Activated B cell treated with CpG ODN at 0.5 μM for 24 hours (primary cell): Measurements from ENCODE around the gene DLEC1. TPM values are rescaled to one million over a fixed set of nuclear protein-coding genes. Genes with fewer than 3 reads are reported as not detected.
"Not testable (repeated sequence)": the region's sequence is repeated elsewhere in the genome, so short reads cannot be mapped to it uniquely, and the experiment has no call there.

Experiments used
- ATAC-seq: fragments of 200-7000 bp; cut with Tn5 transposase; one replicate; pipeline ENCODE4 v1.10.0; 2021; ENCODE audit warnings: low read depth, mild to moderate bottlenecking, moderate library complexity
- CTCF ChIA-PET: fragments of 350-600 bp; sonication (Branson Sonifier 250); formaldehyde crosslinking; loops from one replicate; lab custom pipeline; 2021; ENCODE audit warnings: antibody characterized with exemption; lab: Charles Lee
- POLR2A ChIA-PET: fragments of 350-600 bp; sonication (Branson Sonifier 250); formaldehyde crosslinking; loops from one replicate; lab custom pipeline; 2021; ENCODE audit warnings: antibody characterized with exemption; lab: Charles Lee
- DNase-seq: peaks from one replicate; pipeline ENCODE4 v3.0.0; 2022
- H3K27ac Mint-ChIP-seq: one replicate; pipeline ENCODE4 v1.8.0; 2020; ENCODE audit warnings: mixed read lengths
- H3K27me3 Mint-ChIP-seq: one replicate; pipeline ENCODE4 v1.8.0; 2021; ENCODE audit warnings: mixed read lengths
- H3K36me3 Mint-ChIP-seq: one replicate; pipeline ENCODE4 v1.8.0; 2021; ENCODE audit warnings: low read depth, mixed read lengths
- H3K4me1 Mint-ChIP-seq: one replicate; pipeline ENCODE4 v1.8.0; 2021; ENCODE audit warnings: mixed read lengths
- H3K4me3 Mint-ChIP-seq: one replicate; pipeline ENCODE4 v1.8.0; 2020; ENCODE audit warnings: mild to moderate bottlenecking, mixed read lengths
- H3K9me3 Mint-ChIP-seq: one replicate; pipeline ENCODE4 v1.8.0; 2020; ENCODE audit warnings: mixed read lengths
- intact Hi-C: fragments of 100-400 bp; cut with micrococcal nuclease; formaldehyde crosslinking; loops from one replicate; pipeline ENCODE4 v1.15.1; 2024
- total RNA-seq: library from RNA; stranded (reverse); gene quantifications from 2 replicates; pipeline ENCODE4 v1.2.3, GENCODE V29; 2022
- TF ChIP-seq, protein P1 (sequence below): fragments of 200-600 bp; IDR thresholded peaks from one replicate; pipeline ENCODE4 v1.8.0; 2022; ENCODE audit warnings: antibody characterized with exemption, mild to moderate bottlenecking

Gene DLEC1
- total RNA-seq, 1 donor from 2014 or later: 0.11 TPM

DNA sequence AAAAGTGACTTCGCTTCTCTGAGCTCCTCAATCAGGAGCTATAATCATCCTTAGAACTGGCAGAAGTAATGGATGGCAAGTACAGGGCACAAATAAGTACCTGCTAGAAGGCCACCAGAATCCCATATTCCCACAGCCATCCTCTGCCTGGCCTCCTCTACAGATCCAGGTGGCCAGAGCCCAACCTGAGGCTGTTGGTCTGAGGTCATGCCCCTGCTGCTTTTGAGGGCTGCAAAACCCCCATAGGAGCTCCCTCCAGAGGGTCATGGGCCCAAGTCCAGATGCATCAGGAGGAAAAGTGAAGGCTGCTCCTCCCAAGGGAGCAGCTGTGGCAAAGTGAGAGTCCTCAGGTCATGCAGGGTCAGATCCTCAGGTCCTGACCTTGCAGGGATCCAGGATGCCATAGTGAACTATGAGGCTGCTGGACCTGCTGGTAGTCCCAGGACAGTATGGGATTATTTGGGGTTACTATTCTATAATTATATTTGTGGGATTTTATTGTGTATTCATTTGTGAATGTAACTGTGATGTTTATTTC, 6.6 kb upstream of the DLEC1 start:
- no peak overlapping the region for H3K27ac Mint-ChIP-seq

DNA sequence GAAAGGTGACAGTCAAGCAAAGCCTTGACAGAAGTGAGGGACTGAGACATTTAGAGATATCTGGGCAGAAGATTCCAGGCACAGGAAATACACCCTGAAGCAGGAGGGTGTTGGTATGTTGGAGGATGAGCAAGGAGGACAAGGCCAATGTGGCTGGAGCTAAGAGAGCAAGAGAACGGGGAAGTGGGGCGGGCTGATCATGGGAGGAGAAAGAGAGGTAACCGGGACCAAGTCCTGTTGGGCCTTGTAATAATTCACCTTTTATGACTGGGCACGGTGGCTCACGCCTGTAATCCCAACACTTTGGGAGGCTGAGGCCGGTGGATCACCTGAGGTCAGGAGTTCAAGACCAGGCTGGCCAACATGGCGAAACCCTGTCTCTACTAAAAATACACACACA, 5.4 kb upstream of the DLEC1 start:
- peaks cover 22% of the 10 kb centered on the region for H3K27me3 Mint-ChIP-seq
- H3K27ac Mint-ChIP-seq: not testable (repeated sequence)

More for the DNA sequence above, 6.6 kb upstream of the DLEC1 start:
- no peaks in the 10 kb centered on the region for H3K9me3 Mint-ChIP-seq
- TF ChIP-seq, protein P1, sequence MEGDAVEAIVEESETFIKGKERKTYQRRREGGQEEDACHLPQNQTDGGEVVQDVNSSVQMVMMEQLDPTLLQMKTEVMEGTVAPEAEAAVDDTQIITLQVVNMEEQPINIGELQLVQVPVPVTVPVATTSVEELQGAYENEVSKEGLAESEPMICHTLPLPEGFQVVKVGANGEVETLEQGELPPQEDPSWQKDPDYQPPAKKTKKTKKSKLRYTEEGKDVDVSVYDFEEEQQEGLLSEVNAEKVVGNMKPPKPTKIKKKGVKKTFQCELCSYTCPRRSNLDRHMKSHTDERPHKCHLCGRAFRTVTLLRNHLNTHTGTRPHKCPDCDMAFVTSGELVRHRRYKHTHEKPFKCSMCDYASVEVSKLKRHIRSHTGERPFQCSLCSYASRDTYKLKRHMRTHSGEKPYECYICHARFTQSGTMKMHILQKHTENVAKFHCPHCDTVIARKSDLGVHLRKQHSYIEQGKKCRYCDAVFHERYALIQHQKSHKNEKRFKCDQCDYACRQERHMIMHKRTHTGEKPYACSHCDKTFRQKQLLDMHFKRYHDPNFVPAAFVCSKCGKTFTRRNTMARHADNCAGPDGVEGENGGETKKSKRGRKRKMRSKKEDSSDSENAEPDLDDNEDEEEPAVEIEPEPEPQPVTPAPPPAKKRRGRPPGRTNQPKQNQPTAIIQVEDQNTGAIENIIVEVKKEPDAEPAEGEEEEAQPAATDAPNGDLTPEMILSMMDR: no peak
- peaks cover 8% of the 10 kb centered on the region for H3K4me1 Mint-ChIP-seq
- no peak overlapping the region for H3K4me3 Mint-ChIP-seq
- DNase-seq (no peak), ATAC-seq (no peak)
- ChIA-PET POLR2A (no interaction called here), CTCF (no interaction called here)
- intact Hi-C loops: no loop called here
- H3K36me3 Mint-ChIP-seq: no peaks in the 10 kb centered on the region
- peaks cover 24% of the 10 kb centered on the region for H3K27me3 Mint-ChIP-seq

DNA sequence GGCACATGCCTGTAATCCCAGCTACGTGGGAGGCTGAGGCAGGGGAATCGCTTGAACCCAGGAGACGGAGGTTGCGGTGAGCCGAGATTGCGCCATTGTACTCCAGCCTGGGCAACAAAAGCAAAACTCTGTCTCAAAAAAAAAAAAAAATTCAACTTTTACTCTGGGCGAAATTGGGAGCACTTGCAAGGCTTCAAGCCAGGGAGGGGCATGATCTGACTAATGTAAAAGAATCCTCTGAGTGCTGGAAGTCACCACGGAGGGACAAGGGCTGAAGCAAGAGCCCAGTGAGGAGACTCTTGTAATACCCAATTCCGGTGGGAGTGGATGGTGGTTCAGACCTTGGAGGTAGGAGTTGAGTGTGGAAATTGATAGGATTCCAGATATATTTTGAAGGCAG, 4.7 kb upstream of the DLEC1 start:
- CTCF ChIA-PET: interaction anchor here (0.5 kb wide), 1 partner anchor 1222 kb away, joined by 3 read pairs; no protein-coding TSS in a partner anchor
- H3K4me3 Mint-ChIP-seq, POLR2A ChIA-PET, H3K36me3 Mint-ChIP-seq, ATAC-seq, H3K9me3 Mint-ChIP-seq, intact Hi-C loops, DNase-seq, H3K27ac Mint-ChIP-seq: not testable (repeated sequence)
- Mint-ChIP-seq H3K27me3 (peaks cover 22% of the 10 kb centered on the region), H3K4me1 (peaks cover 15% of the 10 kb centered on the region)

More for the DNA sequence above, 5.4 kb upstream of the DLEC1 start:
- H3K4me3 Mint-ChIP-seq, ATAC-seq, POLR2A ChIA-PET, H3K9me3 Mint-ChIP-seq, intact Hi-C loops, H3K36me3 Mint-ChIP-seq, CTCF ChIA-PET, H3K4me1 Mint-ChIP-seq, DNase-seq: not testable (repeated sequence)

DNA sequence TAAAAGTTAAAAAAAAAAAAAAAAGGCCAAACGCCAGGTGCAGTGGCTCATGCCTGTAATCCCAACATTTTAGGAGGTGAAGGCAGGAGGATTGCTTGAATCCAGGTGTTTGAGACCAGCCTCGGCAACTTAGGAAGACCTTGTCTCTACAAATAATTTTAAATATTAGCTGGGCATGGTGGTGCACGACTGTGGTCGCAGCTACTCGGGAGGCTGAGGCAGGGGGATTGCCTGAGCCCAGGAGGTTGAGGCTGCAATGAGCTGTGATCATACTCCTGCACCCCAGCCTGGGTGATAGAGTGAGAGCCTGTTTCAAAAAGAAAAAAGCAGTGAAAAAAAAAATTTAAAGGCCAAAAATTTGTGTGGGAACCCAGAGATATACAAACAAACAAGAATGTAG, 2.7 kb upstream of the DLEC1 start:
- no peaks in the 10 kb centered on the region for H3K36me3 Mint-ChIP-seq
- DNase-seq (no peak), ATAC-seq (no peak)
- POLR2A ChIA-PET: interaction anchor here (0.7 kb wide), 2 partner anchors 168 to 184 kb away, joined by 6 to 14 read pairs; no protein-coding TSS in a partner anchor
- TF ChIP-seq, protein P1: no peak
- peaks cover 21% of the 10 kb centered on the region for H3K4me1 Mint-ChIP-seq
- intact Hi-C loops: loop anchor here (5.0 kb wide), 1 partner anchor 1016 kb away; the partner anchor contains the start of genes SCN11A and WDR48
- no peak overlapping the region for H3K4me3 Mint-ChIP-seq
- CTCF ChIA-PET: no interaction called here
- no peaks in the 10 kb centered on the region for H3K9me3 Mint-ChIP-seq
- H3K27ac Mint-ChIP-seq: no peak overlapping the region
- H3K27me3 Mint-ChIP-seq: peaks cover 15% of the 10 kb centered on the region

DNA sequence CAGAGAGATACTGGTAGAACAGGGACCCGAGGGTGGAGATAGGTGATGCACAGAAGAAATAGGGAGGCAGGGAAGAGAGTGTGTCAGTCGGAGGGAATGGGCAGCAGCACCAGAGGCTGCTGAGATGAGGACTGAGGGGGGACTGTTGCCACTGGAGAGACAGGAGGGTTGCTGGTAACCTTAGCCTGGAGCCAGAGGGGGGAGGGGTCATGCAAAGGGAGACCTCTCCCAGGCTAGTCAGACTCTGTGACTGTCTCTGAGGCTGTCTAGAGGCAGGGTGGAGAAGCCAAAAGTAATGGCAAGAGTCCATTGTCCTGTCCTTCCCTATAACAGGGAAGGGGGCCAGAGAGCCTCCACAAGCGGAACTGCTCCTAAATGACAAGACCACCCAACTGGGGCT, 2.1 kb upstream of the DLEC1 start:
- TF ChIP-seq, protein P1: no peak
- no peak for ATAC-seq
- Mint-ChIP-seq H3K36me3 (no peaks in the 10 kb centered on the region), H3K9me3 (no peaks in the 10 kb centered on the region), H3K27ac (no peak overlapping the region), H3K4me3 (no peak overlapping the region), H3K4me1 (peaks cover 21% of the 10 kb centered on the region), H3K27me3 (peaks cover 11% of the 10 kb centered on the region)
- no peak for DNase-seq
- intact Hi-C loops: loop anchor here (5.0 kb wide), 1 partner anchor 1015 kb away; the partner anchor contains the start of genes SCN11A and WDR48
- CTCF ChIA-PET: no interaction called here
- POLR2A ChIA-PET: no interaction called here

DNA sequence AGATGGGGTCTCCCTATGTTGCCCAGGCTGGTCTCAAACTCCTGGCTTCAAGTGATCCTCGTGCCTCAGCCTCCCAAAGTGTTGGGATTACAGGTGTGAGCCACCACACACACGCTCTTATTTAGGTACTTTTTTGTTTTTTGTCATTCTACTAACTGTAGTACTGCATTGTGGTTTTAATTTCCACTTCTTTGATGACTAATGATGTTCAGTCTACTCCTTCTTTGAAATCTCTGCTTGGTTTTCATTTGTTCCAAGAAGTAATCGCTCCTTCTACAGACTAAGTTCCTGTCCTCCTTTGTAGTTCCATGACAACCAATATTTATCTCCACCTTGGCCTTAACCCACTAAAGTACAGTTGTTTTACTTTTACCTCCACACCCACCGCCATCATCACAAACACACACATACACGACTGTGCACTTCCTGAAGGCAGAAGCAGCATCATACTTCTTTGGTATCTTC, 529 bp upstream of the DLEC1 start:
- CTCF ChIA-PET: interaction anchor here (0.7 to 2.0 kb wide), 3 partner anchors 35 to 71 kb away, joined by 3 to 16 read pairs (median 3); no protein-coding TSS in a partner anchor
- Mint-ChIP-seq H3K27ac (peak overlapping the region; percentile 54), H3K36me3 (no peaks in the 10 kb centered on the region), H3K4me1 (peaks cover 21% of the 10 kb centered on the region), H3K27me3 (peaks cover 8% of the 10 kb centered on the region), H3K9me3 (no peaks in the 10 kb centered on the region), H3K4me3 (peak overlapping the region; percentile 86)
- DNase-seq (no peak), ATAC-seq (no peak)
- TF ChIP-seq, protein P1: no peak
- POLR2A ChIA-PET: interaction anchor here (0.9 to 2.1 kb wide), 5 partner anchors 10 to 127 kb away, joined by 3 to 20 read pairs (median 8); partner anchors contain the start of genes ACAA1, MYD88 and OXSR1
- intact Hi-C loops: loop anchor here (5.0 kb wide), 1 partner anchor 1014 kb away; the partner anchor contains the start of genes SCN11A and WDR48
